HG03575 (cell line): ENCODE results near the gene LRRC17.
"Not testable (repeated sequence)": the region's sequence is repeated elsewhere in the genome, so short reads cannot be mapped to it uniquely, and the experiment has no call there.

ENCODE experiments used
- ATAC-seq: cut with Tn5 transposase; IDR thresholded peaks from one replicate; pipeline ENCODE4 v1.9.1; 2021; ENCODE audit not compliant: unreplicated experiment, insufficient number of reproducible peaks, low FRiP score; ENCODE audit errors: extremely low read depth

The LRRC17 gene

DNA sequence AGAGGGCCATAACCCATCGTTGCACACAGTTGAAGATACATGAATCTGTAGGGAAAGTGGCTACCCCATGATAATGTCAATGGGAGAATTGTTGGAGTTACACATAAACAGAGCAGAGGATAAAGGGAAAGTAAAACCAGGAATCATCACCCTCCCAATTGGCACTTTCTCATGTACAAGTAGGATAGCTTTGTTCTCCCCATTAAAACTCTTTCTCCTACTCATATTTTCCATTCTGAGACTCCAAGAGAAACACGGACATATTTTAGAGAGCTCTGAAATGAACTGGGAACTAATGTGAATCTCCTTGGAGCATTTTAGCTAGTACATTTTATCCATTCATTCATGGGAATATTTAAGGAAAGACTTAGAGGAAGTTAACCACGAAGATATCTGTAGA is 17.2 kb upstream of the LRRC17 start:
- no peak for ATAC-seq

DNA sequence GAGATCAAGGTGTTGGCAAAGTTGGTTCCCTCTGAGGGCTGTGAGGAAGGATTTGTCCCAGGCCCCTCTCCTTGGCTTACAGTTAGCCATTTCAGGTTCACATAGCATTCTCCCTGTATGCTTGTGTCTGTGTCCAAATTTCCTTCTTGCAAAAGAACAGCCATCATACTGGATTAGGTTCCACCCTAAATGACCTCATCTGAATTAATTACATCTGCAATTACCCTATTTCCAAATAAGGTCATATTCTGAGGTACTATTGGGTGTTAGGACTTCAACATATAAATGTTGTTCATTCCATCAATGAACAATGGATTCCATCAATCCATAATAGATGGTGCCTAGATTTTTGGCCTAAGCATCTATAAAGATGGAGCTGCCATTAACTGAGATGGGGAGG is 16.2 kb upstream of the LRRC17 start:
- ATAC-seq = no peak

DNA sequence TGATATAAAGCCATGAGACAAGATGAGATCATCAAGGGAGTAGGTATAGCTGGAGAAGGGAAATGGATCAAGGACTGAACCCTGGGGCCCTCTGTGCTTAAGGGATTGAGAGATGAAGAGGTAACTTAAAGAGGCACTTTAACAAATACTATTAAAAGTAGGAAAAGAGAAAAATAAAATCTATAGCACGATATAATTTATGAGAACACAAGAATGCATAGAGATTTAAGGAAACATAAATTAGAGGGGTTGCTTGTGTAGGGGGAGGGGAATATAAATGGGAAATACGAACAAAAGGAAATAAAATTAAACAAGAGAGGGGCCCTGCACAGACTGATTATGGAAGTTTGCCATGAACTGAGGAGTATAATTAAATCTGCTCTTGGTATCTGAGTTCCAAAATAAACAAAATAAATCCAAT is 15.6 kb upstream of the LRRC17 start:
- ATAC-seq = no peak

DNA sequence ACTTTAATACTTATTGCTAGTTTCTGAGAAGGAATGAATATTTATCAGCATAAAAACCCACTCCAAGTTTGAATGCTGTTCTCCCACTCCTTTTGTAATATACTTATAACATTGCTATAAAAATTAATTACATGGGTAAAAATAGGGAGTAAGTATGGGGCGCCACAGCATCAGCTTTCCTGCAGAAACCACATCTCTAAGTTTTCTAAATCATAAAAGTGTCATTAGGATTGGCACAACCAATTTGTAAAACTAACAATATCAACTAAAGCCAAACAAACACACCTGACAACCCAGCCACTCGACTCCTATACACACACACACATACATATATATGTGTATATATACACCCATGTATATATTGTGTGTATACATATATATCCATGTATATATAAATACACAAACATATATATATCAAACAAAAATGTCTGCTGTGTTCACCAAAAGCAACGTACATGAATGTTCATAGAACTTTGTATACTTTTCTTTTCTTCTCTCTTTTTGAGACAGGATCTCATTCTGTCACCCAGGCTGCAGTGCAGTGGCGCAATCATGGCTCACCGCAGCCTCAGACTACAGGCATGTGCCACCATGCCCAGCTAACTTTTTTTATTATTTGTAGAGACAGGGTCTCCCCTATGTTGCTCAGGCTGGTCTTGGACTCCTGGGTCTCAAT is 14.8 kb upstream of the LRRC17 start:
- ATAC-seq = no peak

DNA sequence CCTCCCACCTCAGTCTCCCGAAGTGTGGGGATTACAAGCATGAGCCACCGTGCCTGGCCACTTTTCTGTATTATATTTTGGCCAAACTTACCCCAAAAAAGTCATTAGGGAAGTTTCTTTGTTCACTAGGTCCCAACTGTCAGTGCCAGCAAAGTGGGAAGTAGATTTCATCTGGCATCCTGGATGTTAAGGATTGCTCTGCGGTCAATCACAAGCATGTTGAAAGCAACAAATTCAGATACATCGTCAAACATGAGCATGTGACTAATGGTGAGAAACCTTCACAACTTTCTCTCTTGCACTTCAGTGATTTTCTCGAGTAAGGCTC is 14.3 kb upstream of the LRRC17 start:
- ATAC-seq = no peak

DNA sequence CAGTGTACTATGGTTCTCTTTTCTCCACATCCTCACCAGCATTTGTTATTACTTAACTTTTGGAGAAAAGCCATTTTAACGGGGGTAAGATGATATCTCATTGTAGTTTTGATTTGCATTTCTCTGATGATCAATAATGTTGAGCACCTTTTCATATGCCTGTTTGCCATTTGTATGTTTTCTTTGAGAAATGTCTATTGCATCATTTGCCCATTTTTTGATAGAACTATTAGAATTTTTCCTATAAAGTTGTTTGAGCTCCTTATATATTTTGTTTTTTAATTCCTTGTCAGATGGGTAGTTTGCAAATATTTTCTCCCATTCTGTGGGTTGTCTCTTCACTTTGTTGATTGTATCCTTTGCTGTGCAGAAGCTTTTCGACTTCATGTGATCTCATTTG is 10.7 kb upstream of the LRRC17 start:
- ATAC-seq = not testable (repeated sequence)

DNA sequence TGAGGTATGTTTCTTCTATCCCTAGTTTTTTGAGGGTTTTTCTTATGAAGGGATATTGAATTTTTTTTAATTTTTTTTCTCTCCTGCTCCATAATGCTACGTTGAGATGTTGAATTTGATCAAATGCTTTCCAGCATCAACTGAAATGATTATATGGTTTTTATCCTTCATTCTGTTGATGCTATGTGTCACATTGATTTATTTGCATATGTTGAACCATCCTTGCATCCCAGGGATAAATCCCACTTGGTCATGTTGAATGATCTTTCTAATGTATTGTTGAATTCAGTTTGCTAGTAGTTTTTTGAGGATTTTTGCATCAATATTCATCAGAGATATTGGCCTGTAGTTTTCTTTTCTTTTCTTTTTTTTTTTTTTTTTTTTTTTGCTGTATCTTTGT is 9.2 kb upstream of the LRRC17 start:
- not testable (repeated sequence) for ATAC-seq

DNA sequence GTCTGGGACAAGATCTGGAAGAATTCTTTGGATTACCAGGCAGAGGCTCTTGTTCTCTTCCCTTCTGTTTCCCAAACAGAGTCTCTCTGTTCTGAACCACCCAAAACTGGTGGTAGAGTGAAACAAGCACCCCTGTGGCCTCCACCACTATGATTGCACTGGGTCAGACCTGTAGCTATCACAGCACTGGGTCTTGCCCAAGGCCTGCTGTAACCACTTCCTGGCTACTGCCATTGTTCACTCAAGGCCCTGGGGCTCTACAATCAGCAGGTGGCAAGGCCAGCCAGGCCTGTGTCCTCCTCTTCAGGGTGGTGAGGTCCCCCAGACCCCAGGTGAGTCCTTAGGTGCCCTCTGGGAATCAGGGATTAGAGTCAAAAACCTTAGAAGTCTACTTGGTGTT is 4.1 kb upstream of the LRRC17 start:
- ATAC-seq = no peak

DNA sequence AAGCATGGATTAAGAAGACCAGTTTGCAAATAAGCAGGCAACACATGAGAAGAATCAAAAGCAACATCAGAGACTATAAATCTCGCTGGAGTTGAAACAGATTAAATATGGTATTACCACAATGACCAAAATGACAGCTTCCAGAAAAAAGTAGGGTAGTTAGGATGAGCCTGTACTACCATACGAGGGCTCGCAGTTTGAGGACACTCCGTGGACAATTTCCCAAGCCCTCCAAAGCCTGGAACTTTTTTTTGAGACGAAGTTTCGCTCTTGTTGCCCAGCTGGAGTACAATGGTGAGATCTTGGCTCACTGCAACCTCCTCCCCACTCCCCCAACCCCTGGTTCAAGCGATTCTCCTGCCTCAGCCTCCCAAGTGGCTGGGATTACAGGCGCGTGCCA is 1.0 kb downstream of the LRRC17 start:
- ATAC-seq = no peak

DNA sequence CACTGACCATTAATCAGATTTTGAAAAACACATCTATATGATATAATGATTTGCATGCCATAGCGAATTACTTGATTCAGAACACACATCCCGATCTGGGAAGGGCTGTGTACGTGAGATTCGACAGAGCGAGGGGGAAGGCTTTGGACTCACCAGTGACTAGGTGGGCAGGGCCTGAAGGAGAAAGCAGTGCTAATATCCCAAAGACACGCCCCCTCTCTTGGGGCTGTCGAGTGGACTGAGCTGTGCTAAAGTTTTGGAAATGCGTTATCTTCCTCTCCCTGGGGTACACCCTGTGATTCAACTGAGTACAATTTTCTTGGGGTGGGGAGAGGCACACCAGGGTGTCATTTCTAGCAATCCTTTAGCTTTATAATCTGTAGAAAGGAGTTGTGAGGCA is 1.8 kb downstream of the LRRC17 start:
- no peak for ATAC-seq

DNA sequence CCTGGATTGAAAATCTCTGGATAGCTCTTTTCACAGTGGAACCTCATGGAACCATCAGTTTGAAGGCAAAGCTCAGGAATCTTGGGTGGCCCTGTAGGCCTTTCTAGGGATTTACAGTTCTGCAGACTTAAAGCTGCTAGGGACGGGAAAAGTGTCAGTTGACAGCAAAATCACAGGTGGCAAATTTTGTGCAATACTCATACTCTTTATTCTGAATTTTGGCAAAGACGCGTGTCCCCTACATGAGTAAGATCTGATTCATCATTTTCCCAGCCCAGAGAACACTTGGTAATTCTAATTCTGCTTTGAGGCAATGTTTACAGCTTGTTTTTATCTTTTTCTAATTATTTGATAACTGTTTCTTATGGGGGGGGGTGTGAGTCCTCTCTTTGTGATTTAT is 3.6 kb downstream of the LRRC17 start:
- ATAC-seq = no peak

DNA sequence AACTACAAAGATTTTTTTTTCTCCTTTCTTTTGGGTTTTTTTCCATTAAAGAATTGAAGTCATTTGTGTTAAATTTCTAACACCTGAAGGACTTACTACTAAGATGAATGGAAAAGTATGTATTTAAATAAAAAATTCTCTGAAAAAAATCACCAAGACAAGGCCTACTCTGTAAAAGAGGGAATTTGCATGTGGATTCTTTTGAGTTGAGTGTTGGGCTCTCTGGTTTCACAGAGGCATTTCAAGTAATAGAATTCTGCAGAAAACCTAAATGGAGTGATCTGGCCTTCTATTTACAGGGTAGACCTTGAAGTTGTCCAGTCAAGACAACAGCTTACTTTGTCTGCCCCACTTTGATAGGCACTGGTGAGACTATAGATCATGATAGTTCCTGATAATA is 4.1 kb downstream of the LRRC17 start:
- no peak for ATAC-seq

DNA sequence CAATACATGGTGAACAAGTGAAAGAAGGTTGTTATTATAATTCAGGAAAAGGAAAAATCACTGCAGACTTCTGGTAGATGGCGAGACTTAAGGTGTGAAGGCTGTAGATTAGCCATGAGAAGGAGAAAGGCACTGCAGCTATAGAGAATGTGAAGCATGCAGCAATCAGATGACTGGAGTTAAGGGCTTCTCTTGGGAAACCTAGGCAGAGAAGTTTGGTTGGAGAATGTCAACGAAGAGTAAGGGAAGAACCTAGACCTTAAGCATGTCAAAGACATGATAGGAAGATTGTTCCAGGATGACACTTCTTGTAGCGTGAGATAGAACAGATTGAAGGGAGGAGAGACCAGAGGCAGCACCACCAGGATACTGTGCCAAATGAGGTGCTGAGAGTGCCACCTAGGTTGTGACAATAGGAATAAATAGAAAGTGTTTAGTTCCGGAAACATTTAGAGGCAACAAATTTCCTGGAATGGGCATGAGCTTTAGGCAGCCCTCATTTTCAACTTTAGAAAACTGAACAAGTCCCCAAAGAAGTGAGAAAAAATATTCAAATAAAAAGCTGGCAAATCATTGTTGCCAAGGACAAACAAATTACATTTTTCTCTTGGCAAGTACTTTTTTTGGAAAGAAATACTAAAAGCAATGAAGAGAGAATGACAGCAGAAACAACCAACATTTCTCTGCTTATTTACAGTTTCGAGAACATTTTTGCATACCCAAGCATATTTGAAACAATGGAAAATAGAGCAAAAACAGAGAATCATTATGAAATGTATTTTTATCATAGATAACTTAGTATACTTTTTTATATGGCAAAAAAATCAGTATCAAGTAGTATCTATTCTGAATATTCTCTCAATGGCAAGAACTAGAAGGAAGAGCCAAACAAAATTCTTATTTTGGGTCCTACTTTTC is 4.9 kb downstream of the LRRC17 start:
- ATAC-seq = no peak

DNA sequence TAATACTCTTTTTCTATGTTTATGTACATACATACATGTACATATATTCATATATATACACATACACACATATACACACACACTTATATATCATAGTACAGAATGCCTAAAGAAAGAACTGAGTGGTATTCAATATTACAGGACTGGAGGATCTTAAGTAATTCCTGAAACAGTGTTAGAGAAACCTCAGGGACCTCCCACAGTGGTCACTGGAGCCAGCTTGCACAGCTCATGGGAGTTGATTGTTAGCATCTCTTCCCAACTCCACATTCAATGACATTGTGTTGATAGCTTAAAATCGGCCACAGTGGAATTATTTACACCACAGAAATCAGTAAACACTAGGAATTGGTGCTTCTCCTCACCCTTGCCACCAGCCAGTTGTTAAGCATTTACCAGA is 6.0 kb downstream of the LRRC17 start:
- no peak for ATAC-seq

DNA sequence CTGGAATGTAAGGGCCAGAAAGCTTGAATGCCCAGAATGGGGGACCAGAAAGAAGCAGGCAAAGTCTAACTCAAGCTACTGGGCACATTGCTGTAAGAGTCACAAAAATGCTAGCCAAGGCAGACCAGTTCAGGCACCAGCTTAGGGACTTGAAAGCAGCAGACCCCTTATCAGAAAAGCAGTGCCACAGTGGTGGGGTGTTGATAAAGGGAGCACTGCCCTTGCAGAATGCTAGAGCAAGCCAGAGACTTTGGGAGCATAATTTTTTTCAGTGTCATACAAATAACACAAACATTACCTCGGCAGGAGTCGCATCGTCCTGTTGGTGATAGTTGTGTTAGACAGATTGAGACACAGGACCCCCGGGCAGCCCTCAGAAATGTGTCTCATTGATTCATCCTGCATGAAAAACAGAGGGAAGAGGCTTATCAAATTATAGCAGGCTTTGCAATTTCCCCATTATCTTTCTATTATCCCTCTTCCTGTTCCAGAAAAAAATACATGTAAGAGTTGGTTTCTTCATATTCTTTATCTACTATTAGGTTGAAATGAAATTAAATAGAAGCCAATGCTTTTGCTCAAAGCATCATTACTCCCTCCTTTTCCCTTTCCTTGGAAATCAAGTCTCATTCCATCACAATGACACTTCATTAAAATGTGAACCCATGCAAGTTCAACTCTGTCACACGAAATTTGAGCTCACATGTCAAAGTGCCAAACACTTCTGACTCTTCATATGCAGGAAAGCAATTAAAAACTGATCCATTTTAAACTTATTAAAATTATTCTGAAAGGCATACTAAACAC is 13.4 kb downstream of the LRRC17 start:
- ATAC-seq = no peak

DNA sequence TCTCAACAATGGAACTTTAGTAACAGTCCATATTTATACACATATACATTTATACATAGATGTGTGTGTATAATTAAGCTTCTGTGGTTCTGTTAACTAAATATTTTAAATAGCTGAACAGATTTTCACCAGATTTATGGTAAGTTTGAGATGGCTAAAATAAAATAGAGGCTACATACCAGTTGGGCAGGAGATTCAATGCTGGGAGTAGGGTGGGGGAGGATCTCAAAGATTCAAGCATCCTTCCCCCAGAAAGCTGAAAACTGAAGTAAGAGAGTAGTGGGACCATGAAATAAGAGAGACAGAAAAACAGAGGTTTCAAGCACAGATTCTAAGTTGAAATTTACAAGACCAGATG is 14.0 kb downstream of the LRRC17 start:
- no peak for ATAC-seq

DNA sequence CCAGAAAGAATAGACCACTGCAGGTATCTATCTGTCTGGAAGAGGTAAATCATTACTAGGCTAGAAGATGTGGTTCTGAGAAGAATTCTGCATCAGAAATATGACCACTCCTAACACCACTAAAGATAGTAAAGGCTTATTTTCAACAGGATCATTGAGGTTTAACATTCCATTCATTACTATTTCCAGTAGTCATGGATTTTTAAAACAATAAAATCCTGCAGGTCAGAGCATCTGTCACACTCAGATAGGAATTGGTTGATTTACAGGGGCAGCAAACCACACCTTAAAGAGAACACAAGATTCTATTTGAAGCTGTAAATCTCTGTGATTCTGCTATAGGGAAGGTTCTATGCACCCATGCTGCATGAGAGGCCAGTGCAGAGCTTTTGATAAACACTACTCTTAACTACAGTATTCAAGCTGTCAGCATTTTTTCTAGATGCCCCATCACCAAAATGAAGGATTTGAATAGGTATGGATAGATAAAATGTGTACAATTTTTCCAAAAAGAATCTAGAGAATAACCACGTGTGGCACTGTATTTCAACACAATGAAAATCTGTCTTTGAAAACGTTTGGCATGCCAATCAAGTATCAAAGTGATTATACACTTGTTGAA is 14.6 kb downstream of the LRRC17 start:
- ATAC-seq = no peak

DNA sequence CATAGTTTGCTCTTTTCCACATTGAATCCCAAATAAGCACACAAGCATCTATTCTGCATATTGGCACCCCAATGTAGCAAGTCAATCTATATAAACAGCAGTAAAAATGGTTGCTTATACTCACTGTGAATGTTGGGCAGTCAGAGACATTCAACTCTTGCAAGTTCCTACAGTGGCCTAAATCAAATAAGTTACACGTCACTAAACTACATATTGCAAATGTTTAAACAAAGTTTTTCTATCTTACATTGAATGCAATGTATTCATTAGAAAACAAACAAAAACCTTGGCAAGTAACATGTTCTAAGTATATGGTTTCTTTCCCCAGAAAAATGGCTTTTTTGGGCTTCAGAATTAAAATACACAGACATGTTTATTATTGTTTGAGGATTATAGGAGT is 19.0 kb downstream of the LRRC17 start:
- ATAC-seq = no peak

DNA sequence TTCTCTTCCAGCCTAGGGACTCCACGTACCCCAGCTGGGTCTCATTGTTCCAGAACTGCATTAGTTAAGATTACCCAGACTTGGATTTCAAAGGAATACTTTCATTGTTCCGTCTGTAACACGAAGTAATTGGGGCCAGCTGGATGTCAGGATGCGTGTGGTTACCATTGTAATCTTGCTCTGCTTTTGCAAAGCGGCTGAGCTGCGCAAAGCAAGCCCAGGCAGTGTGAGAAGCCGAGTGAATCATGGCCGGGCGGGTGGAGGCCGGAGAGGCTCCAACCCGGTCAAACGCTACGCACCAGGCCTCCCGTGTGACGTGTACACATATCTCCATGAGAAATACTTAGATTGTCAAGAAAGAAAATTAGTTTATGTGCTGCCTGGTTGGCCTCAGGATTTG is 21.0 kb downstream of the LRRC17 start:
- ATAC-seq = no peak

DNA sequence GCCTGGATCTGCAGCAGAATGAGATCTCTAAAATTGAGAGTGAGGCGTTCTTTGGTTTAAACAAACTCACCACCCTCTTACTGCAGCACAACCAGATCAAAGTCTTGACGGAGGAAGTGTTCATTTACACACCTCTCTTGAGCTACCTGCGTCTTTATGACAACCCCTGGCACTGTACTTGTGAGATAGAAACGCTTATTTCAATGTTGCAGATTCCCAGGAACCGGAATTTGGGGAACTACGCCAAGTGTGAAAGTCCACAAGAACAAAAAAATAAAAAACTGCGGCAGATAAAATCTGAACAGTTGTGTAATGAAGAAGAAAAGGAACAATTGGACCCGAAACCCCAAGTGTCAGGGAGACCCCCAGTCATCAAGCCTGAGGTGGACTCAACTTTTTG is 21.4 kb downstream of the LRRC17 start:
- ATAC-seq = no peak
